Glutamatergic neuron (in vitro differentiated cells): ENCODE data around the gene MARCO. TPM values are rescaled to one million over a fixed set of nuclear protein-coding genes. Genes with fewer than 3 reads are reported as not detected.

Experiments
- DNase-seq: peaks from one replicate; pipeline ENCODE4 v3.0.0; 2022
- H3K27ac Mint-ChIP-seq: one replicate; pipeline ENCODE4 v1.8.0; 2020; ENCODE audit warnings: mild to moderate bottlenecking, mixed read lengths, inconsistent platforms; ENCODE audit not compliant: unreplicated experiment
- H3K27me3 Mint-ChIP-seq: one replicate; pipeline ENCODE4 v1.8.0; 2020; ENCODE audit warnings: mild to moderate bottlenecking, moderate library complexity, mixed read lengths, inconsistent platforms; ENCODE audit not compliant: unreplicated experiment
- H3K36me3 Mint-ChIP-seq: one replicate; pipeline ENCODE4 v1.8.0; 2020; ENCODE audit warnings: mild to moderate bottlenecking, mixed read lengths, inconsistent platforms; ENCODE audit not compliant: unreplicated experiment
- H3K4me1 Mint-ChIP-seq: one replicate; pipeline ENCODE4 v1.8.0; 2020; ENCODE audit warnings: mild to moderate bottlenecking, low read depth, mixed read lengths, inconsistent platforms; ENCODE audit not compliant: unreplicated experiment
- H3K4me3 Mint-ChIP-seq: one replicate; pipeline ENCODE4 v1.8.0; 2020; ENCODE audit warnings: mild to moderate bottlenecking, mixed read lengths, inconsistent platforms; ENCODE audit not compliant: unreplicated experiment
- H3K9me3 Mint-ChIP-seq: one replicate; pipeline ENCODE4 v1.8.0; 2020; ENCODE audit warnings: mild to moderate bottlenecking, moderate library complexity, mixed read lengths, inconsistent platforms; ENCODE audit not compliant: unreplicated experiment
- CTCF ChIP-seq: fragments of 200-600 bp; sonication (generic); IDR thresholded peaks from one replicate; pipeline ENCODE4 v1.5.0; 2021; ENCODE audit not compliant: partially characterized antibody, unreplicated experiment
- total RNA-seq: library from RNA; stranded (reverse); fragmentation: NEBNext Ultra II Directional; extraction: Animal tissue kit (Norgen Biotek cat#: 25700); gene quantifications from one replicate; pipeline ENCODE4 v1.2.1, GENCODE V29; 2021; ENCODE audit not compliant: unreplicated experiment

MARCO gene
- total RNA-seq, 1 donor from 2014 or later: not detected

DNA sequence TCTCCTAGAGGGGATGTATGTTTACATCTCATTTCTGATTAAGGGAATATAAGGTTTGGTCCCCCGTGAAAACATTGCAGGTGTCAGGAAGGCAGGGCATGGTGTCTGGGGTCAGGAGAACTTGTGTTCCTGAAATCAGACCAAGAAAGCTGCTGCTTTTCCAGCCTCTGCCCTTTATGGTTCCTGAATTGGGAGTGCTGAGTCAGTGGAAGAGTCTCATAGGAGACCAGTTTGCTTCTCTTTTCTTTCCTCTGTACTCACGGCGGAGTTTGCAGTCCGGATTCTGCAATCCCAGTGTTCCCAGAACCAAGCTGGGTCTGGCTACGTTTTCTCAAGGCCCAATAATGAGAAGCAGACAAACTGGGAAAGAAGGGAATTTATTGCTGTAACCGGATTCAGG lies 5.1 kb upstream of the MARCO start:
- no peak for DNase-seq
- Mint-ChIP-seq H3K9me3 (no peaks in the 10 kb centered on the region), H3K4me3 (no peak overlapping the region), H3K36me3 (peaks cover 9% of the 10 kb centered on the region), H3K27ac (no peak overlapping the region), H3K27me3 (no peaks in the 10 kb centered on the region), H3K4me1 (no peaks in the 10 kb centered on the region)
- no peak for TF ChIP-seq CTCF

DNA sequence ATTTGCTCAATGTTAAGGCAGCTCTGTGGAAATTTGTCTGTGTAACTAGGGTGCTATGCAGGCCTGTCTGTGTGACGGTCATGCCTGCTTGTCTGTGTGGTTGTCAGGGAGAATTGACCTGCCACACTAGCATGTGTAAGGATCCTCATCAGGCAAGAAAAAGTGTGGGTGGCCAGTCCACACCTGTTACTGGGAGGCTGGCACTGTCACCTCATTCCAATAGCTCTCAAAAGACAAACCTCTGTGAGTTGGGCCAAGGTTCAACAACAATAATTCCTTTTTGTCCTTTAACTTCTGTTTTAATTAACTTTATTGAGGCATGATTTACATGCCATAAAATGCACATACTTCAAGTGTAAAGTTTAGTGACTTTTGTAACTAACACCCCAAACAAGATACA lies 4.2 kb upstream of the MARCO start:
- no peak overlapping the region for H3K27ac Mint-ChIP-seq
- H3K27me3 Mint-ChIP-seq: no peaks in the 10 kb centered on the region
- H3K4me3 Mint-ChIP-seq: no peak overlapping the region
- TF ChIP-seq CTCF: no peak
- H3K4me1 Mint-ChIP-seq: no peaks in the 10 kb centered on the region
- no peaks in the 10 kb centered on the region for H3K9me3 Mint-ChIP-seq
- peaks cover 8% of the 10 kb centered on the region for H3K36me3 Mint-ChIP-seq
- DNase-seq: no peak

GRCh38 chr2:118939994-118940393 lies 2.0 kb upstream of the MARCO start:
- no peak overlapping the region for H3K4me3 Mint-ChIP-seq

GRCh38 chr2:118940486-118941120 lies 1.4 kb upstream of the MARCO start:
- no peaks in the 10 kb centered on the region for H3K36me3 Mint-ChIP-seq
- no peak overlapping the region for H3K4me3 Mint-ChIP-seq
- no peaks in the 10 kb centered on the region for H3K27me3 Mint-ChIP-seq

More at GRCh38 chr2:118939994-118940393, 2.0 kb upstream of the MARCO start:
- no peaks in the 10 kb centered on the region for H3K4me1 Mint-ChIP-seq
- no peak for DNase-seq
- TF ChIP-seq CTCF: no peak
- no peaks in the 10 kb centered on the region for H3K9me3 Mint-ChIP-seq
- H3K27me3 Mint-ChIP-seq: no peaks in the 10 kb centered on the region
- H3K27ac Mint-ChIP-seq: no peak overlapping the region
- H3K36me3 Mint-ChIP-seq: no peaks in the 10 kb centered on the region

DNA sequence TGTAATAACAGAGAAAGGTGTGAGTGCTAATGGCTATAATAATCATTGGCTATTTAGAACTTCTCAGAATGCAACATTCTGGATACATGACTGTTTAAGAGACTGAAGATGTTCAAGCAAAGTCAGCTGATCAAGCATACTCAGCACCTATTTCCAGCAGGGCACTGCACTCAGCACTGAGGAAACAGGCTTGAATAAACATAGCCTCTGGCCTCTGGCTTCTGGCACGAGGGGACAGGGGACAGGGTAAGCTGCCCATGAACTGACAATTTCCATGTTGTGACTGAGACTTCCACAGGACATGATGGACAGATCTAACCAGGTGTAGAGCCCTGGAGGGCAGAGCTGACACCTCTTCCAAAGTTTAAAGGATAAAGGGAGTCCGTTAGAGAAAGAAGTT lies 1.3 kb downstream of the MARCO start:
- Mint-ChIP-seq H3K9me3 (no peaks in the 10 kb centered on the region), H3K4me3 (no peak overlapping the region), H3K27me3 (no peaks in the 10 kb centered on the region), H3K27ac (no peak overlapping the region), H3K4me1 (no peaks in the 10 kb centered on the region), H3K36me3 (no peaks in the 10 kb centered on the region)
- no peak for DNase-seq
- no peak for TF ChIP-seq CTCF

More at GRCh38 chr2:118940486-118941120, 1.4 kb upstream of the MARCO start:
- Mint-ChIP-seq H3K4me1 (no peaks in the 10 kb centered on the region), H3K27ac (no peak overlapping the region), H3K9me3 (no peaks in the 10 kb centered on the region)
- no peak for DNase-seq
- TF ChIP-seq CTCF: no peak
